ENCODE results near the gene CTNNBIP1. TPM values are rescaled to one million over a fixed set of nuclear protein-coding genes. Genes with fewer than 3 reads are reported as not detected.

CTNNBIP1 gene
- total and polyA plus RNA-seq, 9 of the 15 experiments (the other 6 are each of a cell fraction or from before 2014, with no cell fraction given): 0.65 to 29.2 (median 14.7) TPM

- no peak for TF ChIP-seq E4F1 (CRISPR knock-in tag; IDR thresholded peaks at IDR 0.05; ENCODE audit: borderline replicate concordance)
- TF ChIP-seq ZNF316 (IDR thresholded peaks at IDR 0.05): peak; percentile 69
Measured at GRCh38 chr1:9905010-9905409, 5.1 kb downstream of the CTNNBIP1 start (continued).

GRCh38 chr1:9904596-9904995 lies 5.5 kb downstream of the CTNNBIP1 start:
- FAIRE-seq: no peak
- peaks cover 7% of the 10 kb centered on the region; the same call in 1 of the 2 replicates for H4K20me1 ChIP-seq (replicated peaks; ENCODE audit: control insufficient read depth, insufficient read depth, low read length)
- peaks cover 11% of the 10 kb centered on the region for H3K79me2 ChIP-seq (ENCODE audit: control insufficient read depth, insufficient read depth, low read length)
- no peak overlapping the region for H3K4me3 ChIP-seq
- ChIA-PET CTCF (ENCODE audit: low intra/inter-chr PET ratio) (no interaction called here), POLR2A (interaction anchor here (0.6 to 1.3 kb wide), 7 partner anchors 10 to 99 kb away, joined by 3 to 6 read pairs (median 3); partner anchors contain the start of gene NMNAT1)
- peaks cover 29 to 38% of the 10 kb centered on the region in 2 experiments; a peak in 4 of 5 replicates for H3K4me1 ChIP-seq (replicated peaks in 1 of 2; ENCODE audit: control insufficient read depth in 2 of 2, insufficient read depth in 2 of 2, low read length in 2 of 2)
- H3K36me3 ChIP-seq (ENCODE audit: control insufficient read depth, insufficient read depth, low read length): no peaks in the 10 kb centered on the region
- no peak overlapping the region for H3K27ac ChIP-seq (ENCODE audit: extremely low read depth, low read depth, low read length)
- H3K9ac ChIP-seq (ENCODE audit: insufficient read depth in 1 of 2, low read depth in 2 of 2, low read length in 2 of 2): no peak overlapping the region
- H3K4me2 ChIP-seq (ENCODE audit: insufficient read depth, low read length): no peak overlapping the region
- no peak for ATAC-seq
- whole genome bisulfite sequencing (ENCODE audit: insufficient coverage, low coverage, missing lambda C conversion rate): 35% methylated on average over 3 of the region's 3 CpGs
- no TSS peak for BruUV-seq (replicated peaks)
- no peak for DNase-seq (ENCODE audit: extremely low read depth in 1 of 4, low spot score in 3 of 4)
- no peaks in the 10 kb centered on the region for H3K27me3 ChIP-seq (ENCODE audit: control insufficient read depth in 2 of 2, insufficient read depth in 2 of 2, low read length in 2 of 2)
- no peaks in the 10 kb centered on the region for H3K9me3 ChIP-seq (replicated peaks; ENCODE audit: control insufficient read depth, insufficient read depth, low read depth, low read length)
- no peak overlapping the region for H2AFZ ChIP-seq (ENCODE audit: low read depth, low read length)
- in situ Hi-C loops (cut with MboI) (no loop called here), intact Hi-C loops (cut with micrococcal nuclease) (no loop called here)
- H3K9me1 ChIP-seq (ENCODE audit: control insufficient read depth, insufficient read depth, low read length): peaks cover 3% of the 10 kb centered on the region
- no peak for TF ChIP-seq NEUROD1 (IDR thresholded peaks at IDR 0.05; ENCODE audit: borderline replicate concordance, low read depth, low read length, partially characterized antibody)
- no peak for TF ChIP-seq CHD1 (IDR thresholded peaks at IDR 0.05; ENCODE audit: low read length)
- no peak for TF ChIP-seq IRF1 (CRISPR knock-in tag; IDR thresholded peaks at IDR 0.05; ENCODE audit: borderline replicate concordance)
- TF ChIP-seq PBX2 (CRISPR knock-in tag; IDR thresholded peaks at IDR 0.05; ENCODE audit: low read depth): no peak
- TF ChIP-seq PBX2 (tag; conservative IDR thresholded peaks at IDR 0.05; ENCODE audit: low read depth): no peak
- TF ChIP-seq GATAD2A (IDR thresholded peaks at IDR 0.05): no peak
- no peak for TF ChIP-seq U2AF1 (optimal IDR thresholded peaks at IDR 0.05; ENCODE audit: low read depth, low read length)
- no peak for TF ChIP-seq BCLAF1 (IDR thresholded peaks at IDR 0.05; ENCODE audit: borderline replicate concordance in 1 of 2, control insufficient read depth in 1 of 2, low read depth in 2 of 2, low read length in 1 of 2)
